ENCODE results near the gene MMRN2.
"Not testable (repeated sequence)": the region's sequence is repeated elsewhere in the genome, so short reads cannot be mapped to it uniquely, and the experiment has no call there.

MMRN2 gene

DNA sequence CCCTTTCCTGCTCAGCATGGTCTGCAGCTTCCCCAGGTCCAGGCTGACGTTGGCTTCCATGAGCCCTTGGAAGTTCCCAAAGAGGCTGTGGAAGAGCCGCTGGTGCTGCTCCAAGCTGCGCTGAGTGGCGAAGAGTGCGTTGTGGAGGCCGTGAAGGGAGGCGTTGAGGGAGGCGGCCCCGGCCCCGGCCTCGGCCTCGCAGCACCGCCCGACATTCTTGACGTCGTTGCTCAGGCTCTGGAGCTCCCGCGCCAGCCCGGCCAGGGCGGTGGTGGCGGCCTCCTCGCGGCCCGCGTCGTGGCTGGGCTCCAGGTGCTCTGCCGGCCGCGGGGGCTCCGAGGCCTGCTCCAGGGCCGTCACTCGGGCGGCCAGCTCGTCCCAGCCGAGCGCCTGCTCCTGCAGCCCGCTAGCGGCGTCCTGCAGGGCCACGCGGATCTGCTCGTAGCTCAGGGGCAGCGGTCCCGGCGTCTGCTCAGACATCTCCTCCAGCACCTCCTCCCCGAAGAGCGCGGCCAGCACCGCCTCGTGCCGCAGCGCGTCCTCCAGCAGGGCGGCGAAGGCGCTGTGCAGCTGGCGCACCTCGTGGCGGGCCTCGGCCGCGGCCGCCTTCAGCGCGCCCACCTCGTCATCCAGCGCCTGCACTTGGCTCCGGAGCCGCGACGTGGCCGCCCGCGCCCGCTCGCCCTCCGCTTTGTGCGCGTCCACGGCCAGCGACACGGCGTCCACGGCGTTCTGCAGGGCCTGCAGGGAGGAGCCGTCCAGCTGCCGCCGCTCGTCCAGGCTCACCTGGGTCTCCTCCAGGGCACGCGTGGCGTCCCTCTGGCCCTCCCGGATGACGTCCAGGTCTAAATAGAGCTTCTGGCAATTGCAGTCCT lies 14.7 kb downstream of the MMRN2 start:
- no peak overlapping the region for H3K4me3 ChIP-seq (ENCODE audit: low read depth, low read length)
- no peak for DNase-seq (ENCODE audit: low read depth)
- TF ChIP-seq, protein P1, sequence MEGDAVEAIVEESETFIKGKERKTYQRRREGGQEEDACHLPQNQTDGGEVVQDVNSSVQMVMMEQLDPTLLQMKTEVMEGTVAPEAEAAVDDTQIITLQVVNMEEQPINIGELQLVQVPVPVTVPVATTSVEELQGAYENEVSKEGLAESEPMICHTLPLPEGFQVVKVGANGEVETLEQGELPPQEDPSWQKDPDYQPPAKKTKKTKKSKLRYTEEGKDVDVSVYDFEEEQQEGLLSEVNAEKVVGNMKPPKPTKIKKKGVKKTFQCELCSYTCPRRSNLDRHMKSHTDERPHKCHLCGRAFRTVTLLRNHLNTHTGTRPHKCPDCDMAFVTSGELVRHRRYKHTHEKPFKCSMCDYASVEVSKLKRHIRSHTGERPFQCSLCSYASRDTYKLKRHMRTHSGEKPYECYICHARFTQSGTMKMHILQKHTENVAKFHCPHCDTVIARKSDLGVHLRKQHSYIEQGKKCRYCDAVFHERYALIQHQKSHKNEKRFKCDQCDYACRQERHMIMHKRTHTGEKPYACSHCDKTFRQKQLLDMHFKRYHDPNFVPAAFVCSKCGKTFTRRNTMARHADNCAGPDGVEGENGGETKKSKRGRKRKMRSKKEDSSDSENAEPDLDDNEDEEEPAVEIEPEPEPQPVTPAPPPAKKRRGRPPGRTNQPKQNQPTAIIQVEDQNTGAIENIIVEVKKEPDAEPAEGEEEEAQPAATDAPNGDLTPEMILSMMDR (IDR thresholded peaks at IDR 0.05; ENCODE audit: low read depth, low read length, missing control alignments), result no peak

DNA sequence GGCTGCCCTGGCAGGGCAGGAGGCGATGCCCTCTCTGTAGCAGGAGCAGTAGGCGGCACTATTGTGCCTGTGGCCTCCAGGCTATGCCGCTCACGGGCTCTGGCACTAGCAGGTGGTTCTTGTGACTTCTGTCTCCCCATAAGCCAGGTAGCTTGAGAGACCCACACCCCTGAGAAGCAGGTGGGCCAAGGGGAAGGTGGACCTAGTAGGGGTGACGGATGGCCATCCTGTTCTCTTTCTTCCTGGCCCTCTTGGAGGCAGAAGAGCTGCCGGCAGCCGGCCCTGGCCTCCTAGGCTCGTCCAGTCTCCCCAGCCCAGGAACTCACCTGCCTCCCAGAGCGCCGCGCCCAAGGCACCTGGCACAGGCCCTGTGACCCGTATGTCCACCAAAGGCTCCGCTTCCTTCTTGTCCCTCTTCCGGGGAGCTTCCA lies 15.4 kb downstream of the MMRN2 start:
- DNase-seq (ENCODE audit: low read depth), result no peak
- TF ChIP-seq, protein P1 (IDR thresholded peaks at IDR 0.05; ENCODE audit: low read depth, low read length, missing control alignments), result no peak
- H3K4me3 ChIP-seq (ENCODE audit: low read depth, low read length), result no peak overlapping the region

DNA sequence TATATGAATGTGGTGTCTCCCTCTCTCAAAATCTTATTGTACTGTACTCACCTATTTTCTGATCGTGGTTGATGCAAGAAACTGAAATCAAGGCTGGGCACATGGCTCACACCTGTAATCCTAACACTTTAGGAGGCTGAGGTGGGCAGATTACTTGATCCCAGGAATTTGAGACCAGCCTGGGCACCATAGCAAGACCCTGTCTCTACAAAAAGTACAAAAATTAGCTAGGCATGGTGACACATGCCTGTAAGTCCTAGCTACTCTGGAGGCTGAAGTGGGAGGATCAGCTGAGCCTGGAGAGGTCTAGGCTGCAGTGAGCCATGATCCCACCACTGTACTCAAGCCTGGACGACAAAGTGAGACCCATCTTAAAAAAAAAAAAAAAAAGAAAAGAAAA lies 16.0 kb downstream of the MMRN2 start:
- TF ChIP-seq, protein P1 (IDR thresholded peaks at IDR 0.05; ENCODE audit: low read depth, low read length, missing control alignments), result no peak
- no peak for DNase-seq (ENCODE audit: low read depth)
- H3K4me3 ChIP-seq (ENCODE audit: low read depth, low read length), result no peak overlapping the region

DNA sequence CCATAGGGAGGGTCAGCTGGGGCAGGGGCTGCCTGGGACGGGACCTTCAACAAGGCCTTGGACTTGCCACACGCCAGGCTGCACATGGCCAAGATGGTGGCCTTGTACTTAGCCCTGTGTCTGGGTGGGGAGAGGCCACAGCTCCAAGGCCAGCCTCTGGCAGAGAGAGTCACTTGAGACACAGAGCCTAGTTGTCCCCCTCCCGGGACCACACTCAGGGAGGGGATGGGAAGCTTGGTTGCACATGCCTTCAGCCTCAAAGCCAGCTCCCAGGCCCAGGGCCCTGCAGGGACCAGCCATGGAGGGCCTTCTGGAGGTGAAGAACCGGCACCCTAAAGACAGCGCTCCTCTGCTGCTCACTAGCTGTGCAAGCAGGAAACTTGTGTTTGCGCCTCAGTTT lies 16.7 kb downstream of the MMRN2 start:
- TF ChIP-seq, protein P1 (IDR thresholded peaks at IDR 0.05; ENCODE audit: low read depth, low read length, missing control alignments), result no peak
- H3K4me3 ChIP-seq (ENCODE audit: low read depth, low read length), result no peak overlapping the region
- no peak for DNase-seq (ENCODE audit: low read depth)

DNA sequence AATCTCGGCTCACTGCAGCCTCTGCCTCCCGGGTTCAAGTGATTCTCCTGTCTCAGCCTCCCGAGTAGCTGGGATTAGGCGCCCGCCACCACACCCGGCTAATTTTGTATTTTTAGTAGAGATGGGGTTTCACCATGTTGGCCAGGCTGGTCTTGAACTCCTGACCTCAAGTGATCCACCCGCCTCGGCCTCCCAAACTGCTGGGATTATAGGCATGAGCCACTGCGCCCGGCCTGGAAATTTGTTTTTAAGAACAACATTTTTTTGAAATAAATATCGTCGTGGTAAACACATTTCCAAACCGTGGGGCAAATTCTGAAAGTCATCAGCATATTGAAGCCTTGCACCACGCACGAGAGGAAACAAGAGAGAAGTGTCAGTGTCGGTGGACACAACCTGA lies 17.3 kb downstream of the MMRN2 start:
- H3K4me3 ChIP-seq (ENCODE audit: low read depth, low read length); DNase-seq (ENCODE audit: low read depth): not testable (repeated sequence)

DNA sequence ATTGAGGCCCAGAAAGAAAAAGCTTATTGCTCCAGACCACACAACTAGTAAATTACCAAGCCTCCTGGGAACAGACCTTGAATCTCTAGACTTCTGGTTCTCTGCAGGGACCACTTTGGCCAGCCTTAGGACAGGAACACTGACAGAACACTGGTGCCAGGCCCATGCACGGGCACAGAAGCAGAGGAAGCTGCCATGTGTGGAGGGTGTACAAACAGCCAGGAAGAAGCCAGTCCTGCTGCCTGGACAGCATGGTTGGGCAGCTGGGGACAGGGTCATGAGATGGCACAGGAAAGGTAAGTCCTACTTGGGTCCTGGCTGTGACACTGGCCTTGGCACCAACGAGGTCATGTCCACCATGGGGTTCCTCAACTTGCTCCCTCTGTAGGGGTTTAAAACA lies 19.2 kb downstream of the MMRN2 start:
- no peak for DNase-seq (ENCODE audit: low read depth)
- H3K4me3 ChIP-seq (ENCODE audit: low read depth, low read length), result no peak overlapping the region
- TF ChIP-seq, protein P1 (IDR thresholded peaks at IDR 0.05; ENCODE audit: low read depth, low read length, missing control alignments), result no peak

DNA sequence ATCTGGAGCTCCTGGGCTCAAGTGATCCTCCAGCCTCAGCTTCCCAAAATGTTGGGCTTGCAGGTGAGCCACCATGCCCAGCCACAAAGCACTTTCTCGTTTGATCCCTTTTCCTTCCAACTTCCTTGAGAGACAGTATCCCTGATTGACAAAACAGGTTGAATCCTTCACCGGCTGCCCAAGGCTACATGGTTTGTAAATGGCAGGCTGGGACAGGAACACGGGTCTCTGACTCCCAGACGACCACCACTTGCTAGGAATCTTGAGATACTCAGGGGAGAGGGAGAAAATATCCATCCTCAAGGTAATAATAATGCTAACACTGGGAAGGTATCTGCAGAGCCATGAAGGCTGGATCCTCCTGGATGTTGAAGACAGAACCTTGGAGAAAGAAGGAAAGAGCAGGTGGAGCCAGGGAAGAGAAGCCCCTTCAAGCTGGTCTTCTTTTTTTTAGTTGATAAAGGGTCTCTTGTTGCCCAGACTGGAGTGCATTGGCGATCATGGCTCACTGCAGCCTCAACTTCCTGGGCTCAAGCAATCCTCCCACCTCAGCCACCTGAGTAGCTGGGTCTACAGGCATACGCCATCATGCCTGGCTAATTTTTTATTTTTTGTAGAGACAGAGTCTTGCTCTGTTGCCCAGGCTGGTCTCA lies 19.8 kb downstream of the MMRN2 start:
- no peak overlapping the region for H3K4me3 ChIP-seq (ENCODE audit: low read depth, low read length)
- TF ChIP-seq, protein P1 (IDR thresholded peaks at IDR 0.05; ENCODE audit: low read depth, low read length, missing control alignments), result no peak
- no peak for DNase-seq (ENCODE audit: low read depth)

Data from GM12864 (cell line).